Measurements from ENCODE around the gene KCNB1.

DNA sequence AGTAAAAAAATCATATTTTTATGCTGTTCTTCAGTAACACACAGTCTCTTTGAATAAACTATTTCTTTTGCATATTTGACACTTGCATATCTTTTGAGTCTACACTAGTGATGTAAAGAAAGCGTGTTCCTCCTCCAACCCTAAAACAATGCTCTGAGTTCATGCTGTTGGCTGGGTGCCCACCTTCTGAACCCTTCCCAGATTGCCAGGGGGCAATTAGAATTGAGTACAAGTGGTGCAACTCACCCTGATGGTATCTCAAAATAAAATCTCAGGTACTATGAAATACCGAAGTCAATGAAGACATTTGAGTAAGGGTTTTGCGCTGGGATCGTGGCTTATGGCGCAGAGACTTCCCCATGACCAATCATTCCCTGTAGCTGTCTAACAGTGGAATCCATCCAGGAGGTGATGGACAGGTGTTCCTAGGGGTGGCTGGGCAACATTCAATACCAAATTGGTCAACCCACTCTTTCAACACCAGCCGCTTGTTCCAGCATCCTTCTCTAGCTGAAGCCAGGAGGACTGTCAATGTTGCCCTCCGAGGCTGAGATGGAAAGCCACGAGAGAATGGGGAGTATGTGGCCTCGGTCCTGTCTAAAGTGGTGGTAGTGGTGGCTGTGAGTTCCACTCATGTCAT is 110.3 kb downstream of the KCNB1 start:
- no peak for TF ChIP-seq EZH2 (IDR thresholded peaks at IDR 0.05; ENCODE audit: low read length, missing control alignments)
- TF ChIP-seq, protein P1, sequence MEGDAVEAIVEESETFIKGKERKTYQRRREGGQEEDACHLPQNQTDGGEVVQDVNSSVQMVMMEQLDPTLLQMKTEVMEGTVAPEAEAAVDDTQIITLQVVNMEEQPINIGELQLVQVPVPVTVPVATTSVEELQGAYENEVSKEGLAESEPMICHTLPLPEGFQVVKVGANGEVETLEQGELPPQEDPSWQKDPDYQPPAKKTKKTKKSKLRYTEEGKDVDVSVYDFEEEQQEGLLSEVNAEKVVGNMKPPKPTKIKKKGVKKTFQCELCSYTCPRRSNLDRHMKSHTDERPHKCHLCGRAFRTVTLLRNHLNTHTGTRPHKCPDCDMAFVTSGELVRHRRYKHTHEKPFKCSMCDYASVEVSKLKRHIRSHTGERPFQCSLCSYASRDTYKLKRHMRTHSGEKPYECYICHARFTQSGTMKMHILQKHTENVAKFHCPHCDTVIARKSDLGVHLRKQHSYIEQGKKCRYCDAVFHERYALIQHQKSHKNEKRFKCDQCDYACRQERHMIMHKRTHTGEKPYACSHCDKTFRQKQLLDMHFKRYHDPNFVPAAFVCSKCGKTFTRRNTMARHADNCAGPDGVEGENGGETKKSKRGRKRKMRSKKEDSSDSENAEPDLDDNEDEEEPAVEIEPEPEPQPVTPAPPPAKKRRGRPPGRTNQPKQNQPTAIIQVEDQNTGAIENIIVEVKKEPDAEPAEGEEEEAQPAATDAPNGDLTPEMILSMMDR (conservative IDR thresholded peaks at IDR 0.05 in 1 of 2, IDR thresholded peaks at IDR 0.05 in 1 of 2; ENCODE audit: low read depth in 1 of 2, low read length in 2 of 2), result no peak

All from fibroblast of lung (primary cell).